ENCODE measurements around the gene LCN15. TPM values are rescaled to one million over a fixed set of nuclear protein-coding genes. Genes with fewer than 3 reads are reported as not detected.
"Not testable (repeated sequence)": the region's sequence is repeated elsewhere in the genome, so short reads cannot be mapped to it uniquely, and the experiment has no call there.

Gene LCN15
- total and polyA plus RNA-seq, 10 donors = 0.35 TPM; not detected in 9

DNA sequence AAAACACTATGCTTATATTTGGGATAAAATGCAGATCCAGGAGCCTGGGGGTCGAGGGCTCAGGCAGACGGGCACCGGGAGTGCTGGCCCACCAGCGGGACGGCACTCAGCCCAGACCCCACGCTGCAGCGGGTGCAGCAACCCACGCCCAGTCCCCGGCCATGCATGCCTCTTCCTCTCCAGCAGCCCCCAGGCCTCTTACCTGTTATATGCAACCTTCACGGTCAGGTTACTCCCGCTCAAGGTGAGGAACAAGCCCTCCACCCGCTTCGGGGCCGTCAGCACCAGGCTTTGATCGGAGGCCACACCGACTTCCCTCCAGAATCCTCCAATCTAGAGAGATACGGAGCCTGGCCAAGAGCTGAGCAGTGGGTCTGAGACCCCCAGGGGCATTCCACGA is 7.5 kb downstream of the LCN15 start:
- peaks cover 0 to 33% (median 17%) of the 10 kb centered on the region in 8 donors for H3K9me3 ChIP-seq
- peaks cover 0 to 62% (median 24%) of the 10 kb centered on the region in 6 donors for H3K4me1 ChIP-seq
- intact Hi-C loops (cut with DNase I; ENCODE audit: low total_unique reads) = no loop called here
- peak overlapping the region in 2 of 8 donors; percentile 65 to 66 for H3K27ac ChIP-seq
- WGBS, 5 donors = 89 to 95% (median 93%) methylated on average over 15 to 18 of the region's 18 CpGs
- no peak overlapping the region for H3K4me3 ChIP-seq
- DNase-seq = no peak
- no peaks in the 10 kb centered on the region for H3K36me3 ChIP-seq
- TF ChIP-seq POLR2A (IDR thresholded peaks at IDR 0.05) (no peak), POLR2AphosphoS5 (IDR thresholded peaks at IDR 0.05) (no peak)
- TF ChIP-seq, protein P1, sequence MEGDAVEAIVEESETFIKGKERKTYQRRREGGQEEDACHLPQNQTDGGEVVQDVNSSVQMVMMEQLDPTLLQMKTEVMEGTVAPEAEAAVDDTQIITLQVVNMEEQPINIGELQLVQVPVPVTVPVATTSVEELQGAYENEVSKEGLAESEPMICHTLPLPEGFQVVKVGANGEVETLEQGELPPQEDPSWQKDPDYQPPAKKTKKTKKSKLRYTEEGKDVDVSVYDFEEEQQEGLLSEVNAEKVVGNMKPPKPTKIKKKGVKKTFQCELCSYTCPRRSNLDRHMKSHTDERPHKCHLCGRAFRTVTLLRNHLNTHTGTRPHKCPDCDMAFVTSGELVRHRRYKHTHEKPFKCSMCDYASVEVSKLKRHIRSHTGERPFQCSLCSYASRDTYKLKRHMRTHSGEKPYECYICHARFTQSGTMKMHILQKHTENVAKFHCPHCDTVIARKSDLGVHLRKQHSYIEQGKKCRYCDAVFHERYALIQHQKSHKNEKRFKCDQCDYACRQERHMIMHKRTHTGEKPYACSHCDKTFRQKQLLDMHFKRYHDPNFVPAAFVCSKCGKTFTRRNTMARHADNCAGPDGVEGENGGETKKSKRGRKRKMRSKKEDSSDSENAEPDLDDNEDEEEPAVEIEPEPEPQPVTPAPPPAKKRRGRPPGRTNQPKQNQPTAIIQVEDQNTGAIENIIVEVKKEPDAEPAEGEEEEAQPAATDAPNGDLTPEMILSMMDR (IDR thresholded peaks at IDR 0.05 in 8 of 11, conservative IDR thresholded peaks at IDR 0.05 in 3 of 11) = no peak
- H3K27me3 ChIP-seq (replicated peaks in 1 of 7) = peaks cover 0 to 33% (median 0%) of the 10 kb centered on the region in 7 donors

DNA sequence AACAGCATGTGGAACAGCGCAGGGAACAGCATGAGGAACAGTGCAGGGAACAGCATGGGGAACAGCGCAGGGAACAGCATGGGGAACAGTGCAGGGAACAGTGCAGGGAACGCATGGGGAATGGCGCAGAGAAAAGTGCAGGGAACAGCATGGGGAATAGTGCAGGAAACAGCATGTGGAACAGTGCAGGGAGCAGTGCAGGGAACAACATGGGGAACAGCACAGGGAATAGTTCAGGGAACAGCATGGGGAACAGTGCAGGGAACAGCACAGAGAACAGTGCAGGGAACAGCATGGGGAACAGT is 8.2 kb downstream of the LCN15 start:
- H3K4me3 ChIP-seq = no peak overlapping the region
- WGBS, 5 donors = 82 to 100% (median 96%) methylated on average over 3 to 4 of the region's 4 CpGs

DNA sequence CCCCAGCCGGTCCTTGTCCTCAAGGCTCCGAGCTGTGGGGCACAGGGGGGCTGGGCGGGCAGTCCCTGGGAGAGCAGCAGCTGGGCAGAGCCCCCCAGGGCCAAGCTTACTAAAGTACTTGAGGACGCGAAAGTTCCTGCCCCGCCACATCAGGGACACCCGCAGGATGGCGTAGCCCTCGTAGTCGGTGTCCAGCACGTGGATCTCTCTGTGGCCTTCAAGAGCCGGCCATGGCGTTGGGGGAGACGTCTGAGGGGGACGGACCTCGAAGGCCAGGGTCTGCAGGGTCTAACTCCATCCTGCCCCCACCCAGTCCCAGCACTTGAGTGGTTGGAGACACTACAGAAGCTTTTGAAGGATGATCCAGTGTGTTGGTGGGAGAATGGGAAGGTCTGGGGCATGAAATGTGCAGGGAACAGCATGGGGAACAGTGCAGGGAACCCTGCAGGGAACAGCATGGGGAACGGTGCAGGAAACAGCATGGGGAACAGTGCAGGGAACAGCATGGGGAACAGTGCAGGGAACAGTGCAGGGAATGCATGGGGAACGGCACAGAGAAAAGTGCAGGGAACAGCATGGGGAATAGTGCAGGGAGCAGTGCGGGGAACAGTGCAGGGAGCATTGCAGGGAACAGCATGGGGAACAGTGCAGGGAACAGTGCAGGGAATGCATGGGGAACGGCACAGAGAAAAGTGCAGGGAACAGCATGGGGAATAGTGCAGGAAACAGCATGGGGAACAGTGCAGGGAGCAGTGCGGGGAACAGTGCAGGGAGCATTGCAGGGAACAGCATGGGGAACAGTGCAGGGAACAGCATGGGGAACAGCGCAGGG is 8.8 kb downstream of the LCN15 start:
- WGBS, 5 donors = 79 to 92% (median 86%) methylated on average over 19 to 22 of the region's 22 CpGs
- H3K4me3 ChIP-seq; intact Hi-C loops (cut with DNase I; ENCODE audit: low total_unique reads); H3K36me3 ChIP-seq; H3K27ac ChIP-seq: not testable (repeated sequence)
- peaks cover 0 to 26% (median 0%) of the 10 kb centered on the region in 7 donors for H3K27me3 ChIP-seq (replicated peaks in 1 of 7)
- peak; percentile 69 for DNase-seq
- peaks cover 0 to 55% (median 19%) of the 10 kb centered on the region in 6 donors for H3K4me1 ChIP-seq
- H3K9me3 ChIP-seq = peaks cover 0 to 45% (median 26%) of the 10 kb centered on the region in 8 donors

More for the DNA sequence above, 8.2 kb downstream of the LCN15 start:
- TF ChIP-seq POLR2AphosphoS5 (IDR thresholded peaks at IDR 0.05) (no peak), POLR2A (IDR thresholded peaks at IDR 0.05) (no peak)
- TF ChIP-seq, protein P1 (IDR thresholded peaks at IDR 0.05 in 8 of 11, conservative IDR thresholded peaks at IDR 0.05 in 3 of 11) = no peak
- no peaks in the 10 kb centered on the region for H3K36me3 ChIP-seq
- H3K9me3 ChIP-seq = peaks cover 0 to 40% (median 25%) of the 10 kb centered on the region in 8 donors
- peaks cover 0 to 59% (median 23%) of the 10 kb centered on the region in 6 donors for H3K4me1 ChIP-seq
- DNase-seq = no peak
- no peak overlapping the region for H3K27ac ChIP-seq
- intact Hi-C loops (cut with DNase I; ENCODE audit: low total_unique reads) = no loop called here
- peaks cover 0 to 28% (median 0%) of the 10 kb centered on the region in 7 donors for H3K27me3 ChIP-seq (replicated peaks in 1 of 7)

DNA sequence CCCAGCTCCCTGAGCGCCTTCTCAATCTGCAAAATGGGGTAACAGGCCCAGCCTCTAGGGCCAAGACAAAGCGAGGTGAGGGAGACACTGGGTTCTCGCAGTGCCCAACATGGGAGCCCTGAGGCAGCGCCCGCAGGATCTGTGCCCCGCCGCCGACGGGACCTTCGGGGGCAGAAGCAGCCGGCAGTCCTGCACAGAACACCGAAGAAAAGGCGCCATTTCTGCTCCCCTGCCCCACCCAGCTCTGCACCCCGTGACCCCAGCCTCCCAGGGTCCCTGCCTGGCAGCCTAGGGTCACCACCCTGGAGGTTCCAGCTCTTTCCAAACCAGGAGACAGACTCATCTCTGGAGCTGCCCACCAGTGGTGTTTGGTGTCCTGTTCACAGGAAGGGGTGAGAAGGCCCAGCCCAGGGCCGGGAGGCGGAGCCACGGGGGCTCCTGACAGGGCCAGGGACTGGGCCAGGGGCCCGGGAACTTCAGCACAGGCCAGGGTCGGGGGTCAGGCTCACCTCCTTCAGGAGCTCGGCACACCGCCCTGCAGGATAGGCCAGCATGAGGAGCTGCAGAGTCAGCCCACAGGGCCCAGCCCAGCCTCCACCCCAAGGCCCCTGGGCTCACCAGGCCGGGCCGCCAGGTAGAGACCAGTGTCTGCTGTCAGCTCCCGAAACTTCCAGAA is 9.6 kb downstream of the LCN15 start:
- no peak overlapping the region for H3K4me3 ChIP-seq
- peaks cover 0 to 19% (median 0%) of the 10 kb centered on the region in 7 donors for H3K27me3 ChIP-seq (replicated peaks in 1 of 7)
- peaks cover 0 to 45% (median 26%) of the 10 kb centered on the region in 8 donors for H3K9me3 ChIP-seq
- WGBS, 5 donors = 60 to 85% (median 83%) methylated on average over 3 to 24 of the region's 24 CpGs
- intact Hi-C loops (cut with DNase I; ENCODE audit: low total_unique reads) = no loop called here
- peak overlapping the region in 1 of 8 donors; percentile 42 for H3K27ac ChIP-seq
- peaks cover 1 to 55% (median 18%) of the 10 kb centered on the region in 6 donors for H3K4me1 ChIP-seq
- no peaks in the 10 kb centered on the region for H3K36me3 ChIP-seq
- TF ChIP-seq POLR2AphosphoS5 (IDR thresholded peaks at IDR 0.05) (no peak), POLR2A (IDR thresholded peaks at IDR 0.05) (no peak)
- TF ChIP-seq, protein P1 (IDR thresholded peaks at IDR 0.05 in 8 of 11, conservative IDR thresholded peaks at IDR 0.05 in 3 of 11) = no peak
- no peak for DNase-seq
